ENCODE measurements around the gene TK2. TPM values are rescaled to one million over a fixed set of nuclear protein-coding genes. Genes with fewer than 3 reads are reported as not detected.
A peak's percentile ranks its signal among the peaks of the same experiment; 100 is the strongest.

The TK2 gene
- total and polyA plus RNA-seq, 2 donors (not counting 1 experiment from before 2014, with no cell fraction given): 34.8 to 73.7 TPM

DNA sequence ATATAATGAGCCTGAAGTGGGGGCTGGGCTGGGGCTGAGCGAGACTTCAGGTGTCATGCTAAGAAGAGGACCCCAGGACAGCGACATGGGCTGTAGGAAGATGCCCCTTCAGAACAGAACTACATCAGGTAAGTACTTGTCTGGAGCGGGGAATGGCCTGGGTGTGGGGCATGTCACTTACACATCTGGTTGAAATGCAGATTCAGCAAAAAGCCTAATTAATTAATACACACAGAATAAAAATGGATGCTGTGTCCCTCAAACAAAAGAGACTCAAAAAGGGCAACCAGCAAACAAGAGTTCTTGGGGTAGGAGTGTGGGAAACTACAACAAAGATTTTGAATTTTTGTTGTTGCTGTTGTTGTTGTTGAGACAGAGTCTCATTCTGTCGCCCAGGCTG is 41.1 kb upstream of the TK2 start:
- H3K27ac ChIP-seq (ENCODE audit: insufficient read depth, low read length): no peak overlapping the region
- no peak overlapping the region for H3K4me3 ChIP-seq (replicated peaks in 1 of 4; ENCODE audit: control extremely low read depth in 1 of 4, insufficient read depth in 1 of 4, low read depth in 3 of 4, low read length in 4 of 4)
- H3K9ac ChIP-seq (ENCODE audit: insufficient read depth, low read length): no peak overlapping the region
- no peaks in the 10 kb centered on the region for H3K9me3 ChIP-seq (ENCODE audit: control insufficient read depth, insufficient read depth, low read depth, low read length)
- no peaks in the 10 kb centered on the region for H4K20me1 ChIP-seq (ENCODE audit: control insufficient read depth, extremely low read depth, insufficient read depth, low read length)
- no peaks in the 10 kb centered on the region for H3K4me1 ChIP-seq (ENCODE audit: control insufficient read depth, extremely low read depth, insufficient read depth, low read length)
- no peak for DNase-seq (ENCODE audit: low read depth in 2 of 2)
- no peak for TF ChIP-seq EZH2 (IDR thresholded peaks at IDR 0.05; ENCODE audit: low read length, missing control alignments)
- TF ChIP-seq CTCF (conservative IDR thresholded peaks at IDR 0.05 in 1 of 2, IDR thresholded peaks at IDR 0.05 in 1 of 2; ENCODE audit: low read depth in 1 of 2, low read length in 2 of 2): no peak
- no peak overlapping the region for H2AFZ ChIP-seq (ENCODE audit: low read length)
- H3K79me2 ChIP-seq (ENCODE audit: control insufficient read depth, insufficient read depth, low read length): no peaks in the 10 kb centered on the region
- peaks cover 4% of the 10 kb centered on the region for H3K27me3 ChIP-seq (ENCODE audit: control insufficient read depth, insufficient read depth, low read length)
- H3K36me3 ChIP-seq (ENCODE audit: control insufficient read depth, insufficient read depth, low read length): no peaks in the 10 kb centered on the region
- H3K4me2 ChIP-seq (ENCODE audit: extremely low read depth, insufficient read depth, low read length): no peak overlapping the region

GRCh38 chr16:66590322-66590721 is 40.4 kb upstream of the TK2 start:
- TF ChIP-seq EZH2 (IDR thresholded peaks at IDR 0.05; ENCODE audit: low read length, missing control alignments) (no peak), CTCF (conservative IDR thresholded peaks at IDR 0.05 in 1 of 2, IDR thresholded peaks at IDR 0.05 in 1 of 2; ENCODE audit: low read depth in 1 of 2, low read length in 2 of 2) (no peak)
- H3K36me3 ChIP-seq (ENCODE audit: control insufficient read depth, insufficient read depth, low read length): no peaks in the 10 kb centered on the region
- H3K27ac ChIP-seq (ENCODE audit: insufficient read depth, low read length): no peak overlapping the region
- H3K9ac ChIP-seq (ENCODE audit: insufficient read depth, low read length): no peak overlapping the region
- H3K9me3 ChIP-seq (ENCODE audit: control insufficient read depth, insufficient read depth, low read depth, low read length): no peaks in the 10 kb centered on the region
- no peak overlapping the region for H3K4me3 ChIP-seq (replicated peaks in 1 of 4; ENCODE audit: control extremely low read depth in 1 of 4, insufficient read depth in 1 of 4, low read depth in 3 of 4, low read length in 4 of 4)
- peaks cover 4% of the 10 kb centered on the region for H3K27me3 ChIP-seq (ENCODE audit: control insufficient read depth, insufficient read depth, low read length)
- H4K20me1 ChIP-seq (ENCODE audit: control insufficient read depth, extremely low read depth, insufficient read depth, low read length): no peaks in the 10 kb centered on the region
- no peaks in the 10 kb centered on the region for H3K79me2 ChIP-seq (ENCODE audit: control insufficient read depth, insufficient read depth, low read length)
- no peak overlapping the region for H2AFZ ChIP-seq (ENCODE audit: low read length)
- H3K4me1 ChIP-seq (ENCODE audit: control insufficient read depth, extremely low read depth, insufficient read depth, low read length): no peaks in the 10 kb centered on the region
- DNase-seq (ENCODE audit: low read depth in 2 of 2): no peak
- no peak overlapping the region for H3K4me2 ChIP-seq (ENCODE audit: extremely low read depth, insufficient read depth, low read length)

DNA sequence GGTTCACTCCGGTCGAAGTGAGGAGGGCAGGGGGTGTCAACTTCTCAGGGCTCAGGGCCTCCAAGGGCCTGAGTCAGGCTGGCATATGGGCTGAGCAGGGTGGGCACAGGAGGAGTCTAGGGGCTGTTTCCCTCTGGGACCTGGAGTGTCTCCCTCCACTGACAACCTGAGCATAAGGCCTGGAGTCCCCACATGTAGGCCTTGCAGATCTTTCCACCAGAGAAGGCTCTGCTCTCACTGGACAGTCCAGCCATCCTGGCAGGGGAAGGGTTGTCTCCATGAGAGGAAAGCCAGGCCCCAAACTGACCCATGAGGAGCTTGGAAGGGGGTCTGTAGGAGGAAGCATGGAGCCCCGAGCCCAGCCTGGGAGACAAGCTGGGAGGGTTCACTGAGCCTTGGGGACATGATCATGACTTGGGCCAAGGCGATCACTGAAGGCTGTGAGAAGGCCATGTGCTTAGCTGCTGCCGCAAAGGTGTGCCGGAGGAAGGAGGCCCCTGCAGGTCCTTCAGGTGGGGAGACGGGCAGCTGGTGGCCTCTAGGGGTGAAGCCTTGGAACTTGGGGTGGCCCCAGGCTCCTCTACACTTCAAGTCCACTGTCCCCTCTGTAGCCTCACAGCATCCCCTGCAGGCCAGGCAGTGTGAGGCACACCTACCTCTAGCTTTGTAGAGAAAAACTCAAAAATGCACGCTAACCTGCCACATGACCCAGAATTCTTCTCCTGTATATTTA is 39.2 kb upstream of the TK2 start:
- Histone ChIP-seq H2AFZ (ENCODE audit: low read length) (no peak overlapping the region), H3K79me2 (ENCODE audit: control insufficient read depth, insufficient read depth, low read length) (no peaks in the 10 kb centered on the region), H3K4me3 (replicated peaks in 1 of 4; ENCODE audit: control extremely low read depth in 1 of 4, insufficient read depth in 1 of 4, low read depth in 3 of 4, low read length in 4 of 4) (no peak overlapping the region), H3K36me3 (ENCODE audit: control insufficient read depth, insufficient read depth, low read length) (no peaks in the 10 kb centered on the region), H3K4me2 (ENCODE audit: extremely low read depth, insufficient read depth, low read length) (no peak overlapping the region), H3K9me3 (ENCODE audit: control insufficient read depth, insufficient read depth, low read depth, low read length) (no peaks in the 10 kb centered on the region), H3K9ac (ENCODE audit: insufficient read depth, low read length) (no peak overlapping the region), H3K4me1 (ENCODE audit: control insufficient read depth, extremely low read depth, insufficient read depth, low read length) (no peaks in the 10 kb centered on the region), H3K27me3 (ENCODE audit: control insufficient read depth, insufficient read depth, low read length) (peaks cover 4% of the 10 kb centered on the region), H3K27ac (ENCODE audit: insufficient read depth, low read length) (no peak overlapping the region), H4K20me1 (ENCODE audit: control insufficient read depth, extremely low read depth, insufficient read depth, low read length) (no peaks in the 10 kb centered on the region)
- TF ChIP-seq EZH2 (IDR thresholded peaks at IDR 0.05; ENCODE audit: low read length, missing control alignments) (no peak), CTCF (conservative IDR thresholded peaks at IDR 0.05 in 1 of 2, IDR thresholded peaks at IDR 0.05 in 1 of 2; ENCODE audit: low read depth in 1 of 2, low read length in 2 of 2) (peak; percentile 41 to 68)
- DNase-seq (ENCODE audit: low read depth in 2 of 2): peak in 1 of 2 donors; percentile 40

Measured in fibroblast of lung (primary cell).